Hematopoietic multipotent progenitor cell treated with erythropoietin and hydrocortisone succinate and interleukin-3 and kit ligand, for 17 days (in vitro differentiated cells): ENCODE measurements around the gene IFT80.
A peak's percentile ranks its signal among the peaks of the same experiment; 100 is the strongest.

Source experiments
- DNase-seq: peaks from one replicate; pipeline ENCODE4 v3.0.0-alpha.2; 2015; ENCODE audit warnings: low spot score

The IFT80 gene

DNA sequence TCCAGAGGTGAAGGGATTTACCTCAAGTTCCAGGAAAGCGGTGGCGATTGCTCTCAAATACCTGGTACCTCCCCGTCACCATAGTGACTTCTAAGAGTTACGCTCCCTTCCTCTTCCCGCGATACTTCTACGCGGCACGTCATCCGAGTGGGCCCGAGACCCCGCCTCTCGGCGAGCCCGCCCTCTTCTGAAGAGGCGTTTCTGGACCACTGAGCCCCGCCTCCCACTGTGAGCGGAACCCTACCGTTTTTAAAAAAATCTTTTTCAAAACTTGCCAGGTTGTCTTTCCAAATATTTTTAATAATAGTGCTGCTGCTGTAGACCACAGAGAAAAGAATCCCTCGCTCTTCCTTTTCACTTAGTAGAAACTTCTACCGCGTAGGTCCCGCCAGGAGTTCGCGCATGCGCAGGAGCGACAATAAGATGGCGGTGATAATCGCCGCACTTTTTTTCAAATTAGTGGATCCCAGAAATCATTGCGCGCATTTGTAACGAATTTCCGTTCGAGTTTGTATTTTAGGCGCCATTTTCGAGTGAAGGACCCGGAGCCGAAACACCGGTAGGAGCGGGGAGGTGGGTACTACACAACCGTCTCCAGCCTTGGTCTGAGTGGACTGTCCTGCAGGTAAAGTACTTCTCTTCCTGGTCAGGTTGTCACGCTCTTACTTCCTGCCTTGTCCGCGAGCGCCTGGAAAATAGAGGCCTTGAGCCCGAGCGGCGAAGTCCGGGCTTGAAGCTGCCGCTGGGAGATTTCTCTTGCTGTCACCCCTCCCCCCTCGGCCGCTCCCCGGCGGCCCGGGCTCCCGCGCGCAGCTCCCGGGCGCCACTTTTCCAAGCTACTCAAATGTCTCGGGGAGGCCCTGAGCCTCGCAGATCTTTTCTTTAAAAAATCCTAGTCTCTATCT lies at the start of gene IFT80, which contains the start of gene SMC4:
IFT80 (minus strand) TSS at position 101 of the 905 bp plus-strand sequence. CDS start 14,625 bp downstream, outside the sequence.
SMC4 (plus strand) TSS at position 526 of the 905 bp plus-strand sequence. CDS start 1,177 bp downstream, outside the sequence.
- DNase-seq = peak; percentile 97

DNA sequence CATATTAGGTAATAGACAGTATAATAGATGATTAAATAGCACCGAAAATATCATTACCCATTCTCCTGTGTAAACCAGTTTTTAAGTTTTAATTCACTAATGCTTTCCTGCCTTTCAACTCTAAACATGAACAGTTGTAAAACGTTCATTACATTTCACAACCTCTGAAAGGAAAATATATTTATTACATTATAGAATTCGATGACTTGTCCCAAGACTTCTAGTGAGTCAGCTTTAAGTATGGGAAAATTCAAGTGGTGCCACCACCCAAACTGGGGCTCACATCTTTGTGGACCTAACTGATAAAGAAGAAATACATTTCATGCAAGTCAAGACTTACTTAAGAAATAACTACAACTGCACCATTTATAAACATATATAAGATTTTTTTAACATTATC lies 48.5 kb upstream of the IFT80 start:
- peak; percentile 76 for DNase-seq

DNA sequence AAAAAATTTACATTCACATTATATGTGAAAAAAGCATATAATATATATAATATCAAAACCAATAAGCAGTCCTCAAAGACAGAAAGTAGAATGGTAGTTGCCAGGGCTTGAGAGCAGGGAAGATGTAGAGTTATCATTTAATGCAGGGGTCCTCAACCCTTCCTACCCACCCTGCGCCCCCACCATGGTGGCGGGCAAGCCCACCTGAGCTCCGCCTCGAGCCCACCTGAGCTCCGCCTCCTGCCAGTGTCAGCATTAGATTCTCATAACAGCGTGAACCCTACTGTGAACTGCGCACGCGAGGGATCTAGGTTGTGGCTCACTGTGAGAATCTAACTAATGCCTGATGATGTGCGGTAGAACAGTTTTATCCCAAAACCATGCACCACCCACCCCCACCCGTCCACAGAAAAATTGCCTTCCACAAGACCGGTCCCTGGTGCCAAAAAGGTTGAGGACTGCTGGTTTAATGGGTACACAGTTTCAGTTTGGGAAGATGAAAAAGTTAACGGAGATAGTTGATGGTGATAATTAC lies 47.6 kb upstream of the IFT80 start:
- no peak for DNase-seq

DNA sequence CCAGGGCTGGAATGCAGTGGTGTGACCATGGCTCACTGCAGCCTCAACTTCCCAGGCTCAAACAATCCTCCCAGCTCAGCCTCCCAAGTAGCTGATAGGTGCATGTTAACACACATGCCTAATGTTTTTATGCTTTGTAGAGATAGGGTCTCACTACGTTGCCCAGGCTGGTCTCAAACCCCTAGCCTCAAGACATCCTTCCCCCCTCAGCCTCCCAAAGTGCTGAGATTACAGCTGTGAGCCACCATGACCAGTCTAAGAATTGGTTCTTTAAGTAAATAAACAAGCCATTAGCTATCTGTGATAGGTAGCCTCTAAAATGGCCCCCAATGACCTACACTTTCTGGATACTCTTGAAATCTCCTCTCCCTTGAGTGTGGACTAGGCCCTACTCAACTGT lies 46.8 kb upstream of the IFT80 start:
- DNase-seq = peak; percentile 55

DNA sequence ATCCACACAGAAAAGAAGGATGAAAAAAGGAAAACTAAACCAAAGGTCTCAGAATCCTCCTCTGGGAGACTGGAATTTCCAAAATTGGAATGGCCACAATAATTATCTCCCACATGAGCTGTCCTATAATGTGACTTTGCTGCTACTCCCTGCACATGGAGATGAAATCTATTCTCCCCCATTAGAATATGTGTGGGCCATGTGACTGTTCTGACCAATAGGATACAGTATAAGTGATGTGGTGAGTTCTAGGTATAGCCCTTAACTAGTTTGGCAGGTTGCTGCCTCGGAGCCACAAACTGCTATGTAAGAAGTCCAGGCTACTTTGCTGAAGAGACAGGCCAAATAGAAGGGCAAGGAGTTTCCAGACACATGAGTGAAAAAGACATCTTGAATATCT lies 45.4 kb upstream of the IFT80 start:
- DNase-seq = peak; percentile 44

- DNase-seq = no peak
These were observed 41.7 kb upstream of the IFT80 start for GRCh38 chr3:160440687-160441086.

- no peak for DNase-seq
These were observed 38.0 kb upstream of the IFT80 start for GRCh38 chr3:160437083-160437455.

- no peak for DNase-seq
These were observed 36.7 kb upstream of the IFT80 start for GRCh38 chr3:160435747-160436146.

DNA sequence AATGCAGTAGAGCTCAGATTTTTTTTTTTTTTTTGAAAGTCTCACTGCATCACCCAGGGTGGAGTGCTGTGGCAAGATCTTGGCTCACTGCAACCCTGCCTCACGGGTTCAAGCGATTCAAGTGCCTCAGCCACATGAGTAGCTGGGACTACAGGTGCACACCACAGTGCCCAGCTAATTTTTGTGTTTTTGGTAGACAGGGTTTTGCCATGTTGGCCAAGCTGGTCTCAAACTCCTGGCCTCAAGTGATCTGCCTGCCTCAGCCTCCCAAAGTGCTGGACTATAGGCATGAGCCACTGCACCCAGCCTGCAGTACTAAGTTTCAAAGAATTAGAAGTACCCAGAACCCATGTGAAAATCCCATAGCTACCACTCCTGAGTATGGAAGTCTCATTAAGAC lies 36.1 kb upstream of the IFT80 start:
- no peak for DNase-seq

DNA sequence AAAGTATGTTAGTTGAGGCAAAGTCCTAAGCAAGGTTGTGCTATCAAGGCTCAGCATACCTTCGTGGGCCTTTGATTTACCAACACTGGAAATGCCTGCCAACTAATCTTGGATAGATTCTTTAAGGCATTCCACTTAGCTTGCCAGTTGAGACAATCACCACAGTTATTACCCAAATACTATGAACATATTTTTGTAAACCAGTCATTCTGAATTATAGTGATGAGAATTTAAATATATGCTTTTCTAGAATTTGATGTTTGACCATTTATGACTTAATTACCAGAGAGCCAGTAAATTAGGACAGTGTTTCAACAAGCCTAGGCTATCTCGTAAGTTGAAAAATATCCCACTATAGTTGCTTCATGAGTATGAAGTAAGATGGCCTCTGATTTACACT lies 35.0 kb upstream of the IFT80 start:
- no peak for DNase-seq

DNA sequence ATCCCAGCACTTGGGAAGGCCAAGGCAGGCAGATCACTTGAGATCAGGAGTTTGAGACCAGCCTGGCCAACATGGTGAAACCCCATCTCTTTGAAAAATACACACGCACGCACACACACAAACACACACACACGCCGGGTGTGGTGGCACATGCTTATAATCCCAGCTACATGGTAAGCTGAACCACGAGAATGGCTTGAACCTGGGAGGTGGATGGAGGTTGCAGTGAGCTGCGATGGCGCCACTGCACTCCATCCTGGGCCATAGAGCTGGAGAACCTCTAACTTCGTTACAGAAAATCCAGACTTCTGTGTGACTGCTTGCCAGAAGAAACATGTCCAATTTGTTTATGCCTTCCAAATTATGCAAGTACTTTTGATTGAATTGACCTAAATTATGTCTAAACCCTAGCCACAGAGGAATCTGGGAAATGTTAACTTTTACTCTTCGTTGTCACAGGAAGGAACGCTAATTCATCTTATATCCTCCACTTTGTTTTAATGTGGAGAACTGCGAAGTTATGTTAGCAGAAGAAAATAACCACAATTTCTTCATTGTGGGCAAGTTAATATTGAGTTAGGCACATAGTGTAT lies 28.9 kb upstream of the IFT80 start:
- no peak for DNase-seq

DNA sequence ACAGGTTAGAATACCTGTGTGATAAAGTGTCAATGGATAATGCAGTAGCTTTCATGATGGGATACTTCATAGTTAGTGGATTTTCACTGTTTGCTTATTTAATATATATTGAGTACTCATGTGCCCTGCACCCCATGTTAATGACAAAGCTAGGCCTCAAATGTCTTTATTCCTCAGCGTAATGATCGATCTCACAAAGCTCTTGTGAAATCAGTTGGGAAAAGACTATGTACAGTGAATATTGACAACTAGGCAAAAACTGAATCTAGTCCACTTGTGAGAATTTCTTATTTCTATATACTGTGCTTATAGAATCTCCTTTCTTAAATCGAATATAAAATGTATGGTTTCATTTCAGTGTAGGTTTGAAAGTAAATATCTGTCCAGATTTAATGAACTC lies 18.3 kb upstream of the IFT80 start:
- DNase-seq = no peak

GRCh38 chr3:160413613-160414248 lies 14.7 kb upstream of the IFT80 start:
- peak; percentile 86 for DNase-seq

- DNase-seq = no peak
These were observed 13.5 kb upstream of the IFT80 start for GRCh38 chr3:160412477-160412876.

GRCh38 chr3:160409812-160410610 lies 11.0 kb upstream of the IFT80 start:
- DNase-seq = no peak

- DNase-seq = peak; percentile 20
These were observed 4.9 kb upstream of the IFT80 start for GRCh38 chr3:160403796-160404470.

DNA sequence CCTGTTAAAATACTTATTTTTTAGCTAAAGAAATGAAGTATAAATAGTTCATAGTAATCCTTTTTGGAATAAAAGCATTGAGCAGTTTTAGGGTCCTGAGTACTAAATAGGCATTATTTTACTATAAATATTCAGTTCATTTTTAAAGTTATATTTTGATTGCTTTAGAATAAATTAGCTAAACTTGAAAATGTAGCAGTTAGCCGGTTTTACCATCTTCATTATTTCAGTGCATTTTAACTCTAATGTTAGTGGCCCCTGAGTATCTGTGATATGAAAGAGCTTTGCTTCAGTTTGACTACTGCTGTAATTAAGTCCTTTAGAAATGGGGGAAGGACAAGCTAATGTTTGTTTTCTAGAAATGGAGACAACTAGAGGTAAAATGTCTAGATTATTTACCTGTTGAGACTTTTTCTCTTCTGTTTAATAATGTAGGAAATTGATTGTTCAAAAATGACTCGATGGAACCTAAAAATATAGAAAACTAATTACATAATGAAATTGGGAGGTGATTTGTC lies 4.1 kb upstream of the IFT80 start:
- peak; percentile 30 for DNase-seq

DNA sequence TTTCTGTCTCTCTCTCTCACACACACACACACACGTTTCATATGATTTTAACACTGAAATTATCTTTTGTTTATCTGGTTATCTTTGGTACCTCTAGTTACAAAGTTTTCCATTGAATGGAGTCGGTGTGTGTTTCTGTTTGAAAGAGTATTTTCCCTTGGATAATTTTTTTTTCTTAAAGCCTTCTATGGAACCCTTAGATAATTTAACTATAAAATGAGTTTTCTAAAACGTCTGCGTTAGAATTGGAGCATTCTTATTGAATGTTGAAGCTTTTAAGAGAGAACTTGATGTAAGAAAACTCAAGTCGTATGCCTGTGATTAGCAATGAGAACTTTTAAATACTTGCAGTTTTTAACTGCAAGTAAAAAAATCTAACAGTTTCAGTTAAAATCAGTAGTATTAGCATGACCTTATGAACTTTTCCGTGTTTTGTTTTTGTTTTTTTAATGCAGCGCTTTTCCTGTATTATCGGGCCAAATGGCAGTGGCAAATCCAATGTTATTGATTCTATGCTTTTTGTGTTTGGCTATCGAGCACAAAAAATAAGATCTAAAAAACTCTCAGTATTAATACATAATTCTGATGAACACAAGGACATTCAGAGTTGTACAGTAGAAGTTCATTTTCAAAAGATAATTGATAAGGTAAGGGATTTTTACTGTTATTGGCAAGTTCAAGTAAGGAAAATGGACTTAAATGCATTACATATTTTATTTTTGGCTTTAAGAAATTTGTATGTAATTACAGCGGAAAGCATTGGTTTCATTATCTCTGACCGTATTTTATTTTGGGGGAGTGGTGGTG lies 3.4 kb upstream of the IFT80 start:
- DNase-seq = peak; percentile 20

- DNase-seq = peak; percentile 55
These were observed 2.5 kb upstream of the IFT80 start for GRCh38 chr3:160401291-160402095.
